Progenitor cell of endocrine pancreas (in vitro differentiated cells): ENCODE data around the gene SIGLECL1. TPM values are rescaled to one million over a fixed set of nuclear protein-coding genes. Genes with fewer than 3 reads are reported as not detected.

Source experiments
- DNase-seq: peaks from one replicate; pipeline ENCODE4 v3.0.0; 2021; ENCODE audit warnings: low spot score; ENCODE audit not compliant: unreplicated experiment
- H3K27ac Mint-ChIP-seq: 2 replicates; pipeline ENCODE4 v1.8.0; 2021; ENCODE audit warnings: mild to moderate bottlenecking, moderate library complexity, mixed read lengths
- H3K27me3 Mint-ChIP-seq: 2 replicates; pipeline ENCODE4 v1.8.0; 2021; ENCODE audit warnings: mixed read lengths
- H3K36me3 Mint-ChIP-seq: 2 replicates; pipeline ENCODE4 v1.8.0; 2022; ENCODE audit warnings: mixed read lengths; ENCODE audit not compliant: insufficient read depth
- H3K4me1 Mint-ChIP-seq: 2 replicates; pipeline ENCODE4 v1.8.0; 2021; ENCODE audit warnings: low read depth, mixed read lengths
- H3K4me3 Mint-ChIP-seq: 2 replicates; pipeline ENCODE4 v1.8.0; 2021; ENCODE audit warnings: low read depth, mild to moderate bottlenecking, moderate library complexity, mixed read lengths
- H3K9me3 Mint-ChIP-seq: 2 replicates; pipeline ENCODE4 v1.8.0; 2021; ENCODE audit warnings: low read depth, mixed read lengths
- total RNA-seq: library from RNA; stranded (reverse); gene quantifications from 2 replicates; pipeline ENCODE4 v1.2.1, GENCODE V29; 2021
- TF ChIP-seq, protein P1 (sequence below): fragments of 200-600 bp; sonication (generic); IDR thresholded peaks from one replicate; pipeline ENCODE4 v1.5.0; 2021; ENCODE audit warnings: antibody characterized with exemption, mild to moderate bottlenecking; ENCODE audit not compliant: unreplicated experiment

The SIGLECL1 gene
- total RNA-seq, 1 donor from 2014 or later, result not detected

DNA sequence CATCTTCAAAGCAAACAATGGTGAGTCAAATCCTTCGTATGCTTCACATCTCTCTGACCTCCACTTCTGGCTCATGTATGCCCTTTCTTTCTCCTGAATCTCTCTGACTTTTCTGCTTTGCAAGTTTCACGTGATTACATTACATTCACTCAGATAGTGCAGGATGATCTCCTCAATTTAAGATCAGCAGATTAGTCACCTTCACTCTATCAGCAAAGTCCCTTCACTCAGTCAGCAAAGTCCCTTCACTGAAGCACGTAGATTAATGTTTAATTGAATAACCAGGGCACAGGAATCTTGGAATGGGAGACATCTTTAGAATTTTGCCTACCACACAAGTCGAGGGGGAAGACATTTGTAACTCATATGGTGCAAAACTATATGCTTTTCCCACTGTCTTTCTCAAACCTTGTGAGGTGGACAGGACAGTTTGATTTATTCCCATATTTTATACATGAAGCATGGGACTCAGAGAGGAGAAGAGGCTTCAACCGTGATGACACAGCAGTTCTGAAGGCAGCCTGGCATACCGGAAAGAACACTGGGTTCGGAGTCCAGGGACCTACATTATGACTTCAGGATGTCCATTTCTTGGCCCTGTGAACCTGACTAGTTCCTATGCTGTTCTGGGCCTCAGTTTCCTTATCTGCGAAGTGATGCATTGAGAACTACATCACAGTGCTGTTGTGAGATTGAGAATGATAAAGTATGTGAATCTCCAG, 23.3 kb downstream of the SIGLECL1 start:
- TF ChIP-seq, protein P1, sequence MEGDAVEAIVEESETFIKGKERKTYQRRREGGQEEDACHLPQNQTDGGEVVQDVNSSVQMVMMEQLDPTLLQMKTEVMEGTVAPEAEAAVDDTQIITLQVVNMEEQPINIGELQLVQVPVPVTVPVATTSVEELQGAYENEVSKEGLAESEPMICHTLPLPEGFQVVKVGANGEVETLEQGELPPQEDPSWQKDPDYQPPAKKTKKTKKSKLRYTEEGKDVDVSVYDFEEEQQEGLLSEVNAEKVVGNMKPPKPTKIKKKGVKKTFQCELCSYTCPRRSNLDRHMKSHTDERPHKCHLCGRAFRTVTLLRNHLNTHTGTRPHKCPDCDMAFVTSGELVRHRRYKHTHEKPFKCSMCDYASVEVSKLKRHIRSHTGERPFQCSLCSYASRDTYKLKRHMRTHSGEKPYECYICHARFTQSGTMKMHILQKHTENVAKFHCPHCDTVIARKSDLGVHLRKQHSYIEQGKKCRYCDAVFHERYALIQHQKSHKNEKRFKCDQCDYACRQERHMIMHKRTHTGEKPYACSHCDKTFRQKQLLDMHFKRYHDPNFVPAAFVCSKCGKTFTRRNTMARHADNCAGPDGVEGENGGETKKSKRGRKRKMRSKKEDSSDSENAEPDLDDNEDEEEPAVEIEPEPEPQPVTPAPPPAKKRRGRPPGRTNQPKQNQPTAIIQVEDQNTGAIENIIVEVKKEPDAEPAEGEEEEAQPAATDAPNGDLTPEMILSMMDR, result no peak
- DNase-seq, result no peak
- Mint-ChIP-seq H3K9me3 (no peaks in the 10 kb centered on the region), H3K36me3 (no peaks in the 10 kb centered on the region), H3K4me1 (no peaks in the 10 kb centered on the region), H3K27me3 (peaks cover 16% of the 10 kb centered on the region), H3K4me3 (no peak overlapping the region), H3K27ac (no peak overlapping the region)

DNA sequence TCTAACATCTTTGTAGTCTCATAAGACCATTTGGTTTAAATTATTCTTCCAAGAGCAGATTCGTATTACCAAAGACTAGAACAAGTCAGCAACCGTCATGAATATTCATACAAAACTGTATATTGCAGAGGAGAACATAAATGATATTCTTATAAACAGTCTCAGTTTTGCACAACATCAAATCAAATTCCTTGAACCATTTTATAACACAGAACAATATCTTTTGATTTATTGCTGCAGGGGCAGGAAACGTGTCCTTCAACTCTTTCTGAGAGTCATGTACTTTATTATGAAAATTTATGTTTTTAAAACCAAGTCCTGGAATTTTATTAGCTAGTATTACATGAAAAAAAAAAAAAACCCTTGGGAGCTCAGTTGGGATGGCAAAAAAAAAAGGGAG, 26.2 kb downstream of the SIGLECL1 start:
- H3K9me3 Mint-ChIP-seq, result no peaks in the 10 kb centered on the region
- no peak overlapping the region for H3K4me3 Mint-ChIP-seq
- H3K27me3 Mint-ChIP-seq, result peaks cover 11% of the 10 kb centered on the region
- H3K27ac Mint-ChIP-seq, result no peak overlapping the region
- DNase-seq, result no peak
- no peaks in the 10 kb centered on the region for H3K36me3 Mint-ChIP-seq
- H3K4me1 Mint-ChIP-seq, result no peaks in the 10 kb centered on the region
- TF ChIP-seq, protein P1, result no peak

DNA sequence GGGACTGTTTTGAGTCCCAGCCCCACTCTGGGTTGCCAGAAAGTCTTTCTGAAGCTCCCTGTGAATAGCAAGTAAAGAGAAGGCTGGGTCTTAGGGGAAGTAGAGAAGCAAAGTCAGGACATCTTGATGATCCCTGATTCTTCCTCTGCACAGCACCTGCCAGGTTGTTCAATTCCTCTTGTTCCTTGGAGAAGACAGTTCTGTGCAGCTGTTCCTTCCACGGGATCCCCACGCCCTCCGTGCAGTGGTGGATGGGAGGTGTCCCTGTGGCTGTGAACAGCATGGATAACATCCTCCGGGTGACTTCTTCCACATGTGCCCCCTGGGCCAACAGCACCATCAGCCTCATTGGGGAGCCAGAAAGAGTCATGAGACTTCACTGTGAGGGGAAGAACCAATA, 31.5 kb downstream of the SIGLECL1 start:
- Mint-ChIP-seq H3K9me3 (no peaks in the 10 kb centered on the region), H3K36me3 (no peaks in the 10 kb centered on the region), H3K27ac (no peak overlapping the region), H3K27me3 (peaks cover 11% of the 10 kb centered on the region), H3K4me3 (no peak overlapping the region), H3K4me1 (no peaks in the 10 kb centered on the region)
- no peak for DNase-seq
- TF ChIP-seq, protein P1, result no peak

DNA sequence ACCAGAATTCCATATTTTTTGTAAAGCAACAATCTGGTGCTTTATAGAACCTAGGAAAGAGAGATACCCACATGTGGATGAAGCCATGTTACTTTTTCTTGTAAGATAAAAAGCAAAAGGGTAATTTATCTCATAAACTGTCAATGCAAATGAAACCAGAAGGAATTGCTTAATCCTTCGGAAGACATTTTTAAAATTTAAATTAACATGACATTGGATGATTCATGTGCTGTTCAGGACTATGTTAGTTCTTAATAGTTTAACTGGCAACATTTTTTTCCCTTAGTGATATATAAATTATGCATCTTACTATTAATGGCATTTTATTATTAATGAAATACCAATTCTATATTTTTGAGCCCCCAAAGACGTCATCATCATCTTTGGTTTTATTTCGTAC, 34.8 kb downstream of the SIGLECL1 start:
- Mint-ChIP-seq H3K36me3 (no peaks in the 10 kb centered on the region), H3K27me3 (peaks cover 4% of the 10 kb centered on the region), H3K9me3 (no peaks in the 10 kb centered on the region), H3K4me3 (no peak overlapping the region), H3K27ac (no peak overlapping the region), H3K4me1 (no peaks in the 10 kb centered on the region)
- TF ChIP-seq, protein P1, result no peak
- DNase-seq, result no peak

DNA sequence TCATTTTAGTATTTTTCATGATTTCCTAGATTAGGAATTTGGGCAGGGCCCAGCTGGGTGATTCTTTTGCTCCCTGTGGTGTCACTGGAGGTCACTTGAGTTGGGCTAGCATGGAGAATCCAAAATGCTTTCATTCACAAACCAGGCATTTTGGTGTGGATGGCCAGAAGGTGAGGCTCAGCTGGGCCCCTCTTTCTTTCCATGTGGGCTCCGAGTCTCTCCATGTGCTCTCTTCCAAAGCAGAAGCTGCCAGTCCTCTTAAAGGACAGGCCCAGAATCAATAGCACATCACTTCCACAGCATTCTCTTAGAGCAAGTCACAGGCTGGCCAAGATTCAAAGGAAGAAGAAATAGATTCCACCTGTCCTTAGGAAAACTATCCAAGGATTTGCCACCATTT, 38.8 kb downstream of the SIGLECL1 start:
- Mint-ChIP-seq H3K27ac (no peak overlapping the region), H3K4me3 (no peak overlapping the region), H3K9me3 (no peaks in the 10 kb centered on the region), H3K27me3 (peaks cover 16% of the 10 kb centered on the region), H3K4me1 (no peaks in the 10 kb centered on the region), H3K36me3 (no peaks in the 10 kb centered on the region)
- TF ChIP-seq, protein P1, result no peak
- no peak for DNase-seq
